IPS-18c (cell line): ENCODE data around the gene FAM53B.

ENCODE experiments used
- H3K4me3 ChIP-seq: 2 replicates; pipeline ENCODE4 v1.7.0; 2013; ENCODE audit warnings: low read depth, mild to moderate bottlenecking, low read length, moderate library complexity; ENCODE audit not compliant: insufficient read depth
- H3K9me3 ChIP-seq: one replicate; pipeline ENCODE4 v1.6.1; 2013; ENCODE audit warnings: mild to moderate bottlenecking, low read length, moderate library complexity; ENCODE audit not compliant: control insufficient read depth, insufficient read depth

The FAM53B gene

GRCh38 chr10:124641282-124642087 lies 102.7 kb downstream of the FAM53B start:
- H3K9me3 ChIP-seq: peaks cover 2% of the 10 kb centered on the region
- no peak overlapping the region for H3K4me3 ChIP-seq

- H3K9me3 ChIP-seq: peaks cover 2% of the 10 kb centered on the region
- H3K4me3 ChIP-seq: no peak overlapping the region
Measured at GRCh38 chr10:124640538-124641231, 103.5 kb downstream of the FAM53B start.

DNA sequence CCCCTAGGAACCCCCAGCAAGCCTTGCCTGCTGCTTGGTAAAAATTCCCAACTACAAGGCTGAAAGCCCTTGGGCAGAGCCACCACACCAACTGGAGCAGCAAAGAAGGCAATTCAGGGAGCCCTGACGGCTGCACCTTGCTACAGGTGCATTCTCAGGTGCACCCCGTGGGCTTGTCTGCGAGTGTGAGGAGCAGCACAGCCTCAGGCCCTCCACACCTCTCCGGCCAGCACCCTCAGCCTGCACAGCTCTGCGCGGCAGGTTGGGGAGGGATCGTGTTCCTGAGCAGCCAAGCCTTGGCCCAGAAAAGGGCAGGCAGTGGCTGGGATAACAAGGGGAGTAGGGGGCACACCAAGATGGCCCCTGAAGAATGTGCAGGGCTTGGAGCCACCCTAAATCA lies 104.1 kb downstream of the FAM53B start:
- Histone ChIP-seq H3K4me3 (no peak overlapping the region), H3K9me3 (peaks cover 2% of the 10 kb centered on the region)

DNA sequence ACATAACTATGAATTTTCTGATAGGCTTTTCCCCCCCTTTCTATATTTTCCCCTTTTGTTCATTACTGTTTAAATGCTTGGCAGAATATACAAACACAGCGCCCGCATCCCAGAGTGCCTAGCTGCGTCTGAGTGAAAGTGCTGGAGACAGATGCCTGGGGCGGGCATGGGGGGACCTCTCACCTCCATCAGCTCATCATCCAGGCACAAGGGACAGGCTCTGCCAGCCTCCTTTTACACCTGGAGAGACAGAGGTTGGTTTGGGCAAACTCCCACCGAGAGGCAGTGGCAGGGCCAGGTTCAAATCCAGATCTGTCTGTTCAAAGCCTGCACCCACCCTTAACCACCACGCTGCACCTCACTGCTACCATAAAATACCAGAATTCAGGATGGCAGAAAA lies 104.5 kb downstream of the FAM53B start:
- peaks cover 2% of the 10 kb centered on the region for H3K9me3 ChIP-seq

DNA sequence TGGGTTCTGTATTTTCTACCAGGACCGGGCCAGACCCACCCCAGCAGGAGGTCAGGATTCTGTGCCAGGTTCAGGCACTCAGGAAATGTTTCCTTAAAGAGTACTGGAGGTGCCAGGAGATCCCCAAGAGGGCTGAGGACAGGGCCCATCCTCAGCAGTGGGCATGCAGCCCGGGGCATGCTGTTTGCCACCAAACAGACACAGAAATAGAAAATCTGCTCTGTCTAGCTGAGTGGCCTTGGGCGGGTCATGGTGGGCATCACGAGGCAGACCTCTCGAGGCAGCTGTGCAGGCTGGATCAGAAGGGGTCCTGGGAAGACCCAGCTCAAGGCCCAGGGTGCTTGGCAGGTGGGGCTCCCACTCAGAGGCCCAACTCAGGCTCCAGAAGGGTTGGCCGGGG lies 105.0 kb downstream of the FAM53B start:
- Histone ChIP-seq H3K9me3 (peaks cover 2% of the 10 kb centered on the region), H3K4me3 (no peak overlapping the region)

More for the DNA sequence above, 104.5 kb downstream of the FAM53B start:
- no peak overlapping the region for H3K4me3 ChIP-seq

DNA sequence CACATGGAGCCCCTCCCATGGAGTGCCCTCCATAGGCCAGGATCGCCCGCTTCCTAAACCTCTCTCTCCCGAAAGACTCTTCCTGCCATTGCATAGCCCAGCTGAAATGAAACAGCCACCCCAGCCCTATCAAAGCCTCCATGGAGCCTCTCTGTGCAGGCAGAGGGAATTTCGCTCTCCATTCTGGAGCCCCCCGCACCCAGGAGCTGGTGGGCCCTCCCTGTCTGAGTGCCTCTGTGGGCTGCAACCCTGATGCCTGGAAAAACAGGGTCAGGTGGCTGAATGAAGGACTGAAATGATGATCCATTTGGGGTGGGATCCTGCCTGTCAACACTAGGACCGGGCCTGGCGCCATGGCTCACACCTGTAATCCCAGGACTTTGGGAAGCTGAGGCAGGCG lies 106.4 kb downstream of the FAM53B start:
- Histone ChIP-seq H3K4me3 (no peak overlapping the region), H3K9me3 (peaks cover 2% of the 10 kb centered on the region)

DNA sequence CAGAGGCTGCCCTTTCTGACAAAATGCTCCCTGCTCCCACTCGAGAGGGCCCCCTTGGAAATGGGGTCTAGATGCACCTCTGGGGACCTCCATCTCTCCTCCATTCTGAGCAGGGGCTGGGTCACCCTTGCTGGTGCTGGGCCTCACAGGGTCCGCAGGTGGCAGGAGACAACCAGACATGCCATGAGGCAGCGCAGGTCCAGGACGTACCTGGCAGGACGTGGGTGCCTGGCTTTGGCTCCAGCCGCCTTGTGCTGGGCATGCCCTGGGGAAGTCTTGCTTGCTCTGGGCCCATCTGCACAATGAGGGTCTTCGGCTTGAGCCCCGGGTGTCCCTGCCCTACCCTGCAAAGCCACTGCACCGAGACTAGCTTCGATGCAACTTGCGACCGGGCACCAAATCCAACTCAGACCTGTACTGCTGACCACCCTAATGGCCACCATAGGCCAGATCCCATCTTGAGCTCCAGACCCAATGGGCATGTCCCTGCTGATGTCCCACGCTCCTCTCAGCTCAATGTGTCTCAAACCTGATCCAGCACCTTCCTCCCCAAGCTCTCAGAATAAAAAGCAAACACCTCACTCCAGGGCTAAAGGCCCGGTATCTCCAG lies 107.0 kb downstream of the FAM53B start:
- no peak overlapping the region for H3K4me3 ChIP-seq
- H3K9me3 ChIP-seq: peaks cover 2% of the 10 kb centered on the region

GRCh38 chr10:124636271-124636995 lies 107.7 kb downstream of the FAM53B start:
- H3K4me3 ChIP-seq: no peak overlapping the region
- H3K9me3 ChIP-seq: peaks cover 2% of the 10 kb centered on the region

GRCh38 chr10:124632566-124632965 lies 111.6 kb downstream of the FAM53B start:
- Histone ChIP-seq H3K4me3 (no peak overlapping the region), H3K9me3 (no peaks in the 10 kb centered on the region)

- Histone ChIP-seq H3K9me3 (no peaks in the 10 kb centered on the region), H3K4me3 (no peak overlapping the region)
Measured at GRCh38 chr10:124632064-124632531, 112.1 kb downstream of the FAM53B start.

DNA sequence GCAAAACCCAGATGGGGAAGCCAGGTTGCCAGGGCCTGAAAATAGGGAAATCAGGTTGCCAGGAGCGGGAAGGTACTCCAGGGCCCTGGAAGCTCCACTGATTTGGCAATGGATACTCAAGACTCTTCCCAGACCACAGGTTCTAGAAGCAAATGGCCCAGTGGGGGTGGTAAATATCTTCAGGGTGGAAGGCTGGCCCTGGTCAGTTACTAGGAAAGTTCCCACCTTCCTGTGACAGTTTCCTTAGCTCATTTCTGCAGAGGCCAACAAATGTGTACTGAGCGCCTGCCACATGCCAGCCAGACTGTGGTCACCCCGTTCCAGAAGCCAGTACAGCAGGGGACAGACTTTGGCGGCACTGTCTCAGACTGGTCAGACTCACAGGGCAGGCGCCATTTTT lies 113.6 kb downstream of the FAM53B start:
- no peak overlapping the region for H3K4me3 ChIP-seq
- no peaks in the 10 kb centered on the region for H3K9me3 ChIP-seq

DNA sequence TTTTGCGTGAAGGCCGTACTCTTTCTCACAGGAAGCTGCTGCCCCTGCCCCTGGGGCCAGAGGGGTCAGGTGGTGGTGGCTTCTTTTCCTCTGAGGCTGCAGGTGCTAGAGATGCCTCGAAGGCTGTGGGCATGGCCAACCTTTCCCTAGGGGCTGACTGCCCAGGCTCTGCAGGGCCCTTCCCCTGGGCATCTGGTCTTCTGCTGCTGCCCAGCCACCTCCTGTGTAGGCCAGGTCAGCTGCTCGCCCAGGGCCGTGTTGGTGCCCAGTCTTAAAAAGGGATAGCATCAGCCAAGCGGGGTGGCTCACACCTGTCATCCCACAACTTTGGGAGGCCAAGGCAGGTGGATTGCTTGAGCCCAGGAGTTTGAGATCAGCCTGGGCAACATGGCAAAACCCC lies 114.3 kb downstream of the FAM53B start:
- Histone ChIP-seq H3K9me3 (no peaks in the 10 kb centered on the region), H3K4me3 (no peak overlapping the region)

DNA sequence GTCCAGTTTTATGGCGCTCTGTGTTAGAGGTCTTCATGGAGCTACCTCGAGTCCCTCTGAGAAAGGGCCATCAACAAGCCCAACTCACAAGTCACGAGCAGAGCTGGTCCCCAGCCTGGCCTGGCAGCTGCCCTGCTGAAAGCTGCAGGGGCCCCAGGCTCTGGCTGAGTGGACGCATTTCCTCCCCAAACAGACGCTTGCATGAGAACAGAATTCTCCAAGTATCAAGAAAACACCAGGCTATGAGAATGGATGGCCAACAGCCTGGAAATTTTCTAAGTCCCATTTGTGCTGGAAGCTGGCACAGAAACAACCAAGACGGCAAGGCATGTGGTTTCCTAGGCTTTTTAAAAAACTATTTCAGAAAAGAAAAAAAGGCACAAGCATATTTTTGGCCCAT lies 114.8 kb downstream of the FAM53B start:
- Histone ChIP-seq H3K4me3 (no peak overlapping the region), H3K9me3 (no peaks in the 10 kb centered on the region)

DNA sequence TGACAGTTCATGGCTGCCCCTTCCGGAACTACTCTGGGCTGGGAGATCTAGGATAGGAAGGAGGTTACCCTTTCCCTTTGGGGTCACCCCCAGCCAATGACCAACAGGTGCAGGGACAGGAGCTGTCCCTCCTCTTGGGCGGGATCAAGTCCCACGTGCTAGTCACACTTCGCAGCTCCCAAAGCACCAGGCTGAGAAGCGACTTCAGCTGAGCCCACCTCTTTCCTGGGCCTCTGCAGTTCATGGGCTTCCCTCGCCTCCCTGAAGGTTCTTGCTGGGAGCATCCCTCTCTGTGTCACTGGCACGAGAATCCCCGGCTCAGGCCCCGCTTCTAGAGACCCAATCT lies 115.5 kb downstream of the FAM53B start:
- H3K9me3 ChIP-seq: no peaks in the 10 kb centered on the region
- H3K4me3 ChIP-seq: no peak overlapping the region

DNA sequence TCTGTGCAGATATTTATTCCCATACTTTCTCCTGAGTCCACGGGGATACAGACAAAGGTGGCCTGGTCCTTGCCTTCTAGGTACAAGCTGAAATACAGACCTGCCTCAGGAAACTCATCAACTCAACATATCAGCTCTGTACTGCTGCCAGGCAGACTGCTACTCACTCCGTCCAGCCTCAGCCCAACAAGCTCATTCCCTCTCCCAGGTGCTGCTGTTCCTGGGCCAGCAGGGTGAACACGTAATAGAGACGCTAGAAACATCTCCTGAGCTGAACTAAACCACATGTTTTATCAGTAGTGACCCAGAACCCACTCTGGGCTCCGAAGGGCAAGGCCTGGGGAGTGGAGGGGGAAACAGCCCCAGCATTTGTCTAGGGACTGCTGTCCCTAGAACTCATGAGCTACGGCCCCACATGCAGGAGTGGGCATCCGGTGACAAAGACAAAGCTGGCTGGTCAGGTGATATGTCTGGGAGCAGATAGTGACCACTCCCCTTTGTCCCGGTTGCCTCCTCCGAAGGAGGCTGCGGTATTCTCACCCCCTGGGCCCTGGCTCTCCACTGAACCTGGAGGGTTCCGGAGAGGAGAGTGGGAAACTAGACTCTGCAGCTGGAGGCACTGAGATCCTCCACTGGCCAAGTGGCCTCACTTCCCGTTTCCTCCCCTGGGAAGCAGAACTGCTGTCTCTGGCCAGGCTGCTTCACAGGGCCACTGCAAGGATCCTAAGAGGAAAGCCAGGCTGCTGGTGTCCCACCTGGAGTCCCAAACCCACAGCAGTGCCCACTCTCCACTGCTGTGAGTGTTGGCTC lies 116.1 kb downstream of the FAM53B start:
- no peak overlapping the region for H3K4me3 ChIP-seq
- H3K9me3 ChIP-seq: no peaks in the 10 kb centered on the region

DNA sequence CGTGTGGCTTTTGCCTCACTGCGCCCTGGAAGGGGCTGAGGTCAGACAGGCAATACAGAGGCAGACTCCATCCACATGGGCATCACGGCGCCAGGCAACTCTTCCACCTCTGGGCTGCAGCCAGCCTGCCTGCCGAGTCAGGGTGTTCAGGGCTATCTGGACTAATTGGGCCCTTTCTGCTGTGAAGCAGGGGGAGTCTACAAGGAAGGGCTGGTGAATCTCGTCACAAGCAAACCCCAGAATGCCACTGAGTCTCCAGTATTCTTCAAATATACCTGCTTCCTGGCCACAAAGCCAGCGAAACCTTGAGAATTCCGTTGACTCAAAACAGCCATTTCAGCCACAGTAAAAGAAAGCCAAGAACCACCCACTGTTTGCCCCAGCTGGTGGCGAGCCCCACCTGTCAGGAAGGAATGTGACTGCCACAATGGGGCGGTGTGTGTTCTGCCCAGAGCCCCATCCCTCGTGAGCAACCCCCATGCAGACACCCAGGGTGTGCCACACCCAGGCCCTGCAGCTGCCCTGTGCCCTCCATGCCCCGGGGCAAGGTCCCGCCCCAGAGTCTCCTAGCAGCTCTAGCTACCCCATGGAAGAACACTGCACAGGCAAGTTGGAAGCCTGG lies 117.3 kb downstream of the FAM53B start:
- Histone ChIP-seq H3K9me3 (no peaks in the 10 kb centered on the region), H3K4me3 (no peak overlapping the region)
